Ovary (tissue), 3 donors: Measurements from ENCODE around the gene C3orf80.

ENCODE experiments used
- EP300 ChIP-seq: sonication (generic); formaldehyde crosslinking; IDR thresholded peaks from one replicate; pipeline ENCODE4 v1.6.1; 2017; ENCODE audit warnings: antibody characterized with exemption
- TF ChIP-seq, protein P1 (sequence below), 3 donors: fragments of 450-650 bp in 2 of 3; fragments of 200-600 bp in 1 of 3; IDR thresholded peaks; one replicate each; pipeline versions ENCODE4 v1.5.1 to v1.8.0; 2016 to 2022; ENCODE audit warnings: antibody characterized with exemption in 3 of 3, mild to moderate bottlenecking in 1 of 3
- donor health status: DM: no; HTN: no; CAD: no.

- TF ChIP-seq, protein P1, sequence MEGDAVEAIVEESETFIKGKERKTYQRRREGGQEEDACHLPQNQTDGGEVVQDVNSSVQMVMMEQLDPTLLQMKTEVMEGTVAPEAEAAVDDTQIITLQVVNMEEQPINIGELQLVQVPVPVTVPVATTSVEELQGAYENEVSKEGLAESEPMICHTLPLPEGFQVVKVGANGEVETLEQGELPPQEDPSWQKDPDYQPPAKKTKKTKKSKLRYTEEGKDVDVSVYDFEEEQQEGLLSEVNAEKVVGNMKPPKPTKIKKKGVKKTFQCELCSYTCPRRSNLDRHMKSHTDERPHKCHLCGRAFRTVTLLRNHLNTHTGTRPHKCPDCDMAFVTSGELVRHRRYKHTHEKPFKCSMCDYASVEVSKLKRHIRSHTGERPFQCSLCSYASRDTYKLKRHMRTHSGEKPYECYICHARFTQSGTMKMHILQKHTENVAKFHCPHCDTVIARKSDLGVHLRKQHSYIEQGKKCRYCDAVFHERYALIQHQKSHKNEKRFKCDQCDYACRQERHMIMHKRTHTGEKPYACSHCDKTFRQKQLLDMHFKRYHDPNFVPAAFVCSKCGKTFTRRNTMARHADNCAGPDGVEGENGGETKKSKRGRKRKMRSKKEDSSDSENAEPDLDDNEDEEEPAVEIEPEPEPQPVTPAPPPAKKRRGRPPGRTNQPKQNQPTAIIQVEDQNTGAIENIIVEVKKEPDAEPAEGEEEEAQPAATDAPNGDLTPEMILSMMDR (IDR thresholded peaks at IDR 0.05): no peak
- no peak for TF ChIP-seq EP300
Observed at GRCh38 chr3:160224256-160224655, 966 bp upstream of the C3orf80 start.
